SK-N-SH (cell line): ENCODE data around the gene CSTPP1.

Experiments used
- TAF1 ChIP-seq: IDR thresholded peaks from 2 replicates; pipeline ENCODE4 v1.6.1; 2012; ENCODE audit warnings: low read depth, mild to moderate bottlenecking, low read length, moderate library complexity, borderline replicate concordance
- TF ChIP-seq, protein P1 (sequence below): IDR thresholded peaks from 2 replicates; pipeline ENCODE4 v1.4.0; 2012; ENCODE audit warnings: low read depth

DNA sequence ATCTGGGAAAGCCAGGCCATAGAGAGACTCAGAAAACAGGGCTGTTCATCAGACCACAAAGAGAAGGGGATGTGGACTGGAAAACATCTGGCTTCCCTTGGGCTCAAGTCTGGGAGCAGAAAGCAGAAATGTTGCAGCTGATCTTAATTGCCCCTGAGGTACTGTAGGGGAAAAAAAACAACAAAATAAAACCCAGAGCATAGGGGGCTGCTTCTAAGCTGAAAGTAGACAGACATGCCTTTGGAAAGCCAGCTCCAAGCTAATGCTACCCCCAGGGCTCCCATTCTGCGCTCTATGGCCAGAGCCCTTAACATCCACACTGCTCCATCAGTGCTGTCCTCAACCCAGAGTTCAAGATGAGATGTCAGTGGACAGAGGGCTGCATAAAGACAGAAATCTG is 251.7 kb downstream of the CSTPP1 start:
- no peak for TF ChIP-seq TAF1
- TF ChIP-seq, protein P1, sequence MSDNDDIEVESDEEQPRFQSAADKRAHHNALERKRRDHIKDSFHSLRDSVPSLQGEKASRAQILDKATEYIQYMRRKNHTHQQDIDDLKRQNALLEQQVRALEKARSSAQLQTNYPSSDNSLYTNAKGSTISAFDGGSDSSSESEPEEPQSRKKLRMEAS: no peak
